HTERT RPE-1 (cell line): ENCODE results near the gene GLIS1.

ENCODE experiments used
- in situ Hi-C: fragments of 300-500 bp; cut with MboI; formaldehyde crosslinking; loops from 4 replicates; pipeline ENCODE4 v1.14.3; 2020; ENCODE audit warnings: low sequenced_read_pairs

Gene GLIS1

DNA sequence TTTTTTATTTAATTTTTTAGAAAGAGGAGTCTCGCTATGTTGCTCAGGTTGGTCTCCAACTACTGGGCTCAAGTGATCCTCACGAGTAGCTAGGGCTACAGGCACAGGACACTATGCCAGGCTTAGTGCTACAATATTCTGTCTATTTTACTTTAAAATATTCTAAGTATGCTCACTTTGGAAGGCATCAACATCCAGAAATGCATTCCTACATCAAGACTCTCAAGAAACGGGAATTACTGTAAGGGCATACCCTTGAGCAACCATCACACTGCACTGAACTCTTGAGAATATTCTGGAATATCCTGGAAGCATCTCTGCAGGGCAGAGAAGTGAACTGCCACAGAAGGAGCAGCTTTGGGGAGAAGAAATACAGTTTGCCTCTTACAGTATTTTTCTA, 280.3 kb downstream of the GLIS1 start:
- in situ Hi-C loops: no loop called here
